Chondrocyte (in vitro differentiated cells): ENCODE data around the gene FBXL20. TPM values are rescaled to one million over a fixed set of nuclear protein-coding genes. Genes with fewer than 3 reads are reported as not detected.

ENCODE experiments used
- DNase-seq: peaks from one replicate; pipeline ENCODE4 v3.0.0; 2021; ENCODE audit warnings: mixed read lengths, low spot score
- H3K27ac Mint-ChIP-seq: one replicate; pipeline ENCODE4 v1.8.0; 2021; ENCODE audit warnings: mild to moderate bottlenecking, moderate library complexity, mixed read lengths; ENCODE audit not compliant: unreplicated experiment
- H3K27me3 Mint-ChIP-seq: 2 replicates; pipeline ENCODE4 v1.8.0; 2021; ENCODE audit warnings: low read depth, mixed read lengths
- H3K36me3 Mint-ChIP-seq: 2 replicates; pipeline ENCODE4 v1.8.0; 2021; ENCODE audit warnings: low read depth, mixed read lengths
- H3K4me1 Mint-ChIP-seq: 2 replicates; pipeline ENCODE4 v1.8.0; 2021; ENCODE audit warnings: low read depth, mild to moderate bottlenecking, mixed read lengths
- H3K4me3 Mint-ChIP-seq: one replicate; pipeline ENCODE4 v1.8.0; 2021; ENCODE audit warnings: mild to moderate bottlenecking, moderate library complexity, mixed read lengths; ENCODE audit not compliant: unreplicated experiment
- H3K9me3 Mint-ChIP-seq: 2 replicates; pipeline ENCODE4 v1.8.0; 2021; ENCODE audit warnings: low read depth, mixed read lengths
- total RNA-seq: library from RNA; stranded (reverse); gene quantifications from 3 replicates; pipeline ENCODE4 v1.2.1, GENCODE V29; 2021
- TF ChIP-seq, protein P1 (sequence below): fragments of 200-600 bp; sonication (generic); IDR thresholded peaks from 2 replicates; pipeline ENCODE4 v1.5.0; 2021; ENCODE audit warnings: antibody characterized with exemption, mild to moderate bottlenecking, moderate library complexity

Gene FBXL20
- total RNA-seq, 1 donor from 2014 or later = 21.8 TPM

DNA sequence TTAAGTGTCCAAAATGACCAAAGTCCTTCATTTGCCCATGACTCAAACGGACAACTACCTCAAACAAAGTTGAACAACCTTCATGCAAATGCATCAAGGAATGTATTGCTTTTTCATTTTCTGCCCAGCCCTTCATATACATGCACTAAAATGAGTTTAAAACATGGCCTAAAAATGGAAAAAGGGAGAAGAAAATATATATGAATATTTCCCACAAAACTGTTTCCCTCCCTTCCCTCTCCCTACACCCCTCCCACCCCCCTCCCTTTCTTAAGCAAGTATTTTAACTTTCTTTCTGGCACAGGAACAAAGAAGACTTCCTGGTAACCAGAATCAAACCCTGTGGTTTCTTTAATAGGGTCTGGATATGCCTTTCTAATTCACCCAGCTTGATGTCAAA is 5.5 kb upstream of the FBXL20 start:
- no peak overlapping the region for H3K27ac Mint-ChIP-seq
- no peaks in the 10 kb centered on the region for H3K9me3 Mint-ChIP-seq
- peaks cover 28% of the 10 kb centered on the region for H3K36me3 Mint-ChIP-seq
- DNase-seq = no peak
- no peaks in the 10 kb centered on the region for H3K27me3 Mint-ChIP-seq
- TF ChIP-seq, protein P1, sequence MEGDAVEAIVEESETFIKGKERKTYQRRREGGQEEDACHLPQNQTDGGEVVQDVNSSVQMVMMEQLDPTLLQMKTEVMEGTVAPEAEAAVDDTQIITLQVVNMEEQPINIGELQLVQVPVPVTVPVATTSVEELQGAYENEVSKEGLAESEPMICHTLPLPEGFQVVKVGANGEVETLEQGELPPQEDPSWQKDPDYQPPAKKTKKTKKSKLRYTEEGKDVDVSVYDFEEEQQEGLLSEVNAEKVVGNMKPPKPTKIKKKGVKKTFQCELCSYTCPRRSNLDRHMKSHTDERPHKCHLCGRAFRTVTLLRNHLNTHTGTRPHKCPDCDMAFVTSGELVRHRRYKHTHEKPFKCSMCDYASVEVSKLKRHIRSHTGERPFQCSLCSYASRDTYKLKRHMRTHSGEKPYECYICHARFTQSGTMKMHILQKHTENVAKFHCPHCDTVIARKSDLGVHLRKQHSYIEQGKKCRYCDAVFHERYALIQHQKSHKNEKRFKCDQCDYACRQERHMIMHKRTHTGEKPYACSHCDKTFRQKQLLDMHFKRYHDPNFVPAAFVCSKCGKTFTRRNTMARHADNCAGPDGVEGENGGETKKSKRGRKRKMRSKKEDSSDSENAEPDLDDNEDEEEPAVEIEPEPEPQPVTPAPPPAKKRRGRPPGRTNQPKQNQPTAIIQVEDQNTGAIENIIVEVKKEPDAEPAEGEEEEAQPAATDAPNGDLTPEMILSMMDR = no peak
- H3K4me3 Mint-ChIP-seq = no peak overlapping the region
- H3K4me1 Mint-ChIP-seq = peaks cover 22% of the 10 kb centered on the region

DNA sequence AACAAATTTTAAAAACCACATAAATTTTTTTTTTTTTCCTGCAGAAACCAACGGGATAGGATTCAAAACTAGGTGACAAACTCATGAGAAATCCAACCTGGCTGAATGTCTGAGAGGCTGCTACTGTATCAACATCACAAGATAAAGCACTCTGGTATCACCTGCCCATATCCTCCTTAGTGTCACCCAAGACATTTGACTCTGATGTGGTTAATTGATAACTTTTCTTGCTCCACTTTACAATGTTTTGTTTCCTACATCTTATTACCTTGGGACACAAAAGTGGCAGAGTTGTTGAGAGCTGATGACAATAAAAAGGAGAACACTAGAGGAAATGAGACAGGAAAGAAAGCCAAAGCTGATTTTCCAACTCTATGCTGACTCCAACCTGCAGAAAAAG is 4.0 kb upstream of the FBXL20 start:
- Mint-ChIP-seq H3K27ac (peak overlapping the region; percentile 83), H3K9me3 (no peaks in the 10 kb centered on the region), H3K4me3 (no peak overlapping the region)

DNA sequence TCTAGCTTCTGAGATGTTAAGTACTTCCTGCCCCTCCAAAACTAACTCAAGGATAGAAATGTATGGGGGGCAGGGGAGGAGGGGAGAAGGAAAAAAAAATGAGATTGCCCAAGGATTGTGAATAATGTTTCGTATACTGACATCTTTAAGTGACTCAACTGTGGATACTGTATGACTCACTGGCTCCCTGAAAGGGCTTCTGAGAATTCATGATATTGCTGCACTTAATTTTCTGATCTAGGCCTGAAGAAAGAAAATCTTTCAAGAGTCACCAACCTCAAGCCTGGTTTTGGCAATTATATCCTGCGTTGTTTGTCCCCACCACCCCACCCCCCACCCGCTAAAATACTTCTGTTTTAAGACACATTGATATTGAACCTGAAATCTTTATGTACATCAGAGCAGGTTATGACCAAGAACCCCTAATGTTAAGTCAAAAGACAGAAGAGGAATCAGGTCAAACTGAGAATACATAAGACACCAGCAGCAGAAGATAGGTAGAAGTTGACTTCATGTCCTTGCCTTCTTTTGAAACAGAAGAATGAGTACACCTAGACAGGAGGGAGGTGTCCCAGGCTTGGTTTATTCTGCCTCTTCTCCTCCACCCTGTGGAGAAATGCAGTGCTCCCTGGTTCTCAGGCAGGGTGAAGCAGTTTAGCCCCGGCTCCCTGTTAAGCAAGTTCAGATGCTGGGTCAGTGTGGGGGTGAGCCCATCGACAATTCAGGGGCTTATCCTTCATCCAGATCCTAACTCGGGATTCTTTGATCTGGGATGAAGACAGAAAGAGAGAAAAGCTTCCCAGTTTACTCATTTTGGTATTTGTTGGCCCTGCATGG is 3.3 kb upstream of the FBXL20 start:
- Mint-ChIP-seq H3K4me3 (no peak overlapping the region), H3K36me3 (peaks cover 18% of the 10 kb centered on the region), H3K9me3 (no peaks in the 10 kb centered on the region), H3K27me3 (no peaks in the 10 kb centered on the region), H3K4me1 (peaks cover 31% of the 10 kb centered on the region), H3K27ac (peak overlapping the region; percentile 83)
- TF ChIP-seq, protein P1 = no peak
- DNase-seq = no peak

More for the DNA sequence above, 4.0 kb upstream of the FBXL20 start:
- Mint-ChIP-seq H3K36me3 (peaks cover 25% of the 10 kb centered on the region), H3K4me1 (peaks cover 24% of the 10 kb centered on the region), H3K27me3 (no peaks in the 10 kb centered on the region)
- DNase-seq = no peak
- TF ChIP-seq, protein P1 = no peak

DNA sequence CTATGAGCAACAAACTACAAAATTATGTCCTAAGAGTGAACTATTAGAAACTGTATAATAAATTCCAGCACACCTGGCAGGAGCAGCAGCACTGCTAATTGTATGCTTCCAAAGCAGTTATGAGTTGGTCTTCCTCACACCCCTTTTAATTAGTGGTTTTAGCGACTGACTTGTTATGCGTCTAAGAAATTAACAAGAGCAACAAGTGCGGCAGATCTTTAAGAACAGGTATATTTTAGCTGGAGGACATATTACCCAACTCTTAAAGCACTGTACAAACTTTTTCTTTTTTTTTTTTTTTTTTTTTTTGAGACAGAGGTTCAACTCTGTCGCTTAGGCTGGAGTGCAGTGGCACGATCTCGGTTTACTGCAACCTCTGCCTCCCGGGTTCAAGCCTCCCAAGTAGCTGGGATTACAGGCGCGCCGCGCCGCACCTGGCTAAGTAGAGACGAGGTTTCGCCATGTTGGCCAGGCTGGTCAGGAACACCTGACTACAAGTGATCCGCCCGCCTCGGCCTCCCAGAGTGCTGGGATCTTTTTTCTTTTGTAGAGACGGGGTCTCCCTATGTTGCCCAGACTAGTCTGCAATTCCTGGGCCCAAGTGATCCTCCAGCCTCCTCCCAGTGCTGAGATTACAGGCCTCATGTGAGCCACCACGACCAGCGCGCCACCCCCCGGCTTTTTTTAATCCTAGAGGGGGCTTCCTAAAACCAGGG is 1.6 kb upstream of the FBXL20 start:
- TF ChIP-seq, protein P1 = no peak
- DNase-seq = peak; percentile 83
- peaks cover 3% of the 10 kb centered on the region for H3K36me3 Mint-ChIP-seq
- H3K27ac Mint-ChIP-seq = peak overlapping the region; percentile 5
- peak overlapping the region; percentile 93 for H3K4me3 Mint-ChIP-seq
- H3K27me3 Mint-ChIP-seq = no peaks in the 10 kb centered on the region
- H3K4me1 Mint-ChIP-seq = peaks cover 36% of the 10 kb centered on the region
- H3K9me3 Mint-ChIP-seq = no peaks in the 10 kb centered on the region

DNA sequence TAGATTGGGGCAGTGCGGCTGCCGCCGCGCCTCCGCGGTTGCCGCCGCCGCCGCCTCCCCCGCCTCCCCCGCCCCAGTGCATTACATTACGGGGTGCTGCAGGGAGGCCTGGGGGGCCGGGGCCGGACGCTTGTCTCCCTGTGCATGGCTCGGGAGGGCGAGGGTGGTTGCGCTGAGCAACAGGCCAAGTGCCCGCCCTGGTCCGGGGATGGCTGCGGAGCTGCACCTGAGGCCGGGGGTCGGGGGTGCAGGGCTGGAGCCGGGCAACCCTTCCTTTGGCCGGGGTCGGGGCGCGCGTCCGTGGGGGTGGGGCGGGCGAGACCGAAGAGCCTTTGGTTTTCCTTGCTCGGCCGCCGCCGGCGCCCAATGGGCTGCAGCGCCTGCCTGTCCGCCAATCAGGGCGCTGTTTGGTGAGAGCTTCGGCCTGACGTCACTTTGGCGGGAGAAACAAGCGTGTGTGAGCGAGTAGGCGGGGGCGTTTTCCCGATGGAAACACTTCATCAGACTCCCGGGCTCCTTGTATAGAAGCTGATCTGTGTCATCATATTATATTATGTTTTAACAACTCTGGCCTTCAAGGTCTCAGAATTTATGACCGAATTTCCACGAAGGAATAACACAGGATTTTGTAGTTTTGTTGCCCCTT is 941 bp upstream of the FBXL20 start:
- Mint-ChIP-seq H3K27me3 (no peaks in the 10 kb centered on the region), H3K27ac (peak overlapping the region; percentile 96), H3K9me3 (no peaks in the 10 kb centered on the region), H3K4me1 (peaks cover 36% of the 10 kb centered on the region), H3K4me3 (peak overlapping the region; percentile 93), H3K36me3 (no peaks in the 10 kb centered on the region)
- DNase-seq = peak; percentile 95
- TF ChIP-seq, protein P1 = no peak
